GM12878 (cell line): Measurements from ENCODE around the gene STAT4. TPM values are rescaled to one million over a fixed set of nuclear protein-coding genes. Genes with fewer than 3 reads are reported as not detected.

Source experiments
- ATAC-seq: fragments of 200-7000 bp; cut with Tn5 transposase; 3 replicates; pipeline ENCODE4 v1.9.1; 2020; ENCODE audit warnings: mild to moderate bottlenecking, moderate library complexity
- BruUV-seq: library from RNA; stranded (reverse); fragments of 400-500 nt; replicated peaks from 2 replicates; lab custom pipeline; 2021; lab: Mats Ljungman, UMichigan
- CTCF ChIA-PET: fragments of 300-600 bp; sonication (Branson Sonifier 250); formaldehyde crosslinking; extraction: SDS; loops from one replicate; lab custom pipeline; 2021; ENCODE audit warnings: inconsistent platforms; lab: Yijun Ruan, JAX
- POLR2A ChIA-PET: fragments of 350-600 bp; formaldehyde crosslinking; extraction: SDS; loops from one replicate; lab custom pipeline; 2021; ENCODE audit warnings: inconsistent platforms; lab: Charles Lee
- RAD21 ChIA-PET: fragments of 300-600 bp; sonication (Branson Sonifier 250); formaldehyde crosslinking; loops from one replicate; lab custom pipeline; 2023; ENCODE audit warnings: antibody characterized with exemption; ENCODE audit not compliant: unreplicated experiment; lab: Charles Lee
- SMC1A ChIA-PET: fragments of 300-600 bp; sonication (Branson Sonifier 250); formaldehyde crosslinking; loops from one replicate; lab custom pipeline; 2023; ENCODE audit not compliant: unreplicated experiment, uncharacterized antibody; lab: Charles Lee
- DNase-seq: peaks from one replicate; pipeline ENCODE4 v3.0.0-alpha.2; 2011; ENCODE audit warnings: low read depth, low spot score
- FAIRE-seq: peaks from 3 replicates; lab custom pipeline; 2011; peaks lifted over from hg19 to GRCh38; lab: Jason Lieb, UNC
- H2AFZ ChIP-seq: 2 replicates; pipeline ENCODE4 v1.6.0; 2011; ENCODE audit warnings: low read depth, low read length, control low read depth; ENCODE audit not compliant: control insufficient read depth
- H3K27ac ChIP-seq: 2 replicates; pipeline ENCODE4 v1.5.1; 2011; ENCODE audit warnings: control low read depth; ENCODE audit not compliant: control insufficient read depth, insufficient read depth
- H3K27me3 ChIP-seq, 2 experiments: replicated peaks in 1 of 2; 2 replicates each; pipeline versions ENCODE4 v1.6.0 to v1.6.1; 2011; ENCODE audit warnings: low read length in 1 of 2; ENCODE audit not compliant: control insufficient read depth in 2 of 2, insufficient read depth in 2 of 2
- H3K36me3 ChIP-seq, 2 experiments: 2 replicates each; pipeline ENCODE4 v1.5.1; 2011; ENCODE audit warnings: low read length in 1 of 2; ENCODE audit not compliant: control insufficient read depth in 2 of 2, insufficient read depth in 2 of 2
- H3K4me1 ChIP-seq: 2 replicates; pipeline ENCODE4 v1.6.1; 2011; ENCODE audit warnings: mild to moderate bottlenecking, low read length, moderate library complexity, mixed read lengths; ENCODE audit not compliant: control insufficient read depth, insufficient read depth
- H3K4me2 ChIP-seq: 2 replicates; pipeline ENCODE4 v1.6.0; 2011; ENCODE audit warnings: control low read depth; ENCODE audit not compliant: control insufficient read depth, insufficient read depth
- H3K4me3 ChIP-seq: fragments of 200-600 bp; sonication (generic); 2 replicates; pipeline ENCODE4 v1.5.1; 2016
- H3K79me2 ChIP-seq: 2 replicates; pipeline ENCODE4 v1.6.0; 2011; ENCODE audit warnings: low read length; ENCODE audit not compliant: control insufficient read depth, insufficient read depth
- H3K9ac ChIP-seq: 2 replicates; pipeline ENCODE4 v1.8.0; 2011; ENCODE audit warnings: low read length, control low read depth, mixed read lengths; ENCODE audit not compliant: control insufficient read depth, insufficient read depth
- H3K9me3 ChIP-seq: replicated peaks from 3 replicates; pipeline ENCODE4 v1.5.1; 2011; ENCODE audit warnings: mild to moderate bottlenecking, low read length; ENCODE audit not compliant: control insufficient read depth, insufficient read depth
- H4K20me1 ChIP-seq: 2 replicates; pipeline ENCODE4 v1.6.0; 2011; ENCODE audit not compliant: control insufficient read depth, insufficient read depth
- E2F4 ChIP-seq: IDR thresholded peaks from 2 replicates; pipeline ENCODE4 v1.6.1; 2012; ENCODE audit warnings: low read depth, low read length, improper control_type of control experiment
- FOS ChIP-seq: IDR thresholded peaks from 3 replicates; pipeline ENCODE4 v1.6.1; 2011; ENCODE audit warnings: borderline replicate concordance; ENCODE audit not compliant: insufficient read length; ENCODE audit errors: extremely low read depth
- IRF4 ChIP-seq: IDR thresholded peaks from 2 replicates; pipeline ENCODE4 v1.6.1; 2011; ENCODE audit warnings: low read depth, low read length
- JUND ChIP-seq: IDR thresholded peaks from 2 replicates; pipeline ENCODE4 v1.6.1; 2012; ENCODE audit warnings: low read depth, mild to moderate bottlenecking, low read length, improper control_type of control experiment, moderate library complexity
- LARP7 ChIP-seq: fragments of 450-650 bp; IDR thresholded peaks from 2 replicates; pipeline ENCODE4 v1.6.1; 2017; ENCODE audit warnings: mild to moderate bottlenecking
- MLLT1 ChIP-seq: fragments of 450-650 bp; IDR thresholded peaks from 2 replicates; pipeline ENCODE4 v1.6.1; 2016; ENCODE audit warnings: mild to moderate bottlenecking
- MTA3 ChIP-seq: IDR thresholded peaks from 2 replicates; pipeline ENCODE4 v1.6.1; 2012; ENCODE audit warnings: low read length, inconsistent platforms, borderline replicate concordance
- PBX3 ChIP-seq: IDR thresholded peaks from 2 replicates; pipeline ENCODE4 v1.6.1; 2011; ENCODE audit warnings: mild to moderate bottlenecking, low read depth, low read length, moderate library complexity; ENCODE audit not compliant: insufficient replicate concordance
- POLR2AphosphoS2 ChIP-seq: IDR thresholded peaks from 2 replicates; pipeline ENCODE4 v1.6.1; 2011; ENCODE audit warnings: low read depth, mild to moderate bottlenecking, low read length, improper control_type of control experiment, moderate library complexity
- RCOR1 ChIP-seq: conservative IDR thresholded peaks from 2 replicates; pipeline ENCODE4 v1.6.1; 2012; ENCODE audit warnings: low read depth, low read length, improper control_type of control experiment
- TARDBP ChIP-seq: IDR thresholded peaks from 2 replicates; pipeline ENCODE4 v1.6.1; 2016; ENCODE audit warnings: borderline replicate concordance
- WGBS: methylation state at CpG from one replicate; pipeline ENCODE4 v1.1.6; 2016; ENCODE audit warnings: low lambda C conversion rate; ENCODE audit not compliant: insufficient replicate concordance, insufficient coverage; ENCODE audit errors: missing lambda C conversion rate; 5-methylcytosine and 5-hydroxymethylcytosine counted together
- in situ Hi-C: fragments of 300-500 bp; cut with MboI; formaldehyde crosslinking; loops from 9 replicates; pipeline ENCODE4 v1.14.3; 2018; ENCODE audit warnings: mixed read lengths
- intact Hi-C: fragments of 100-400 bp; cut with micrococcal nuclease; formaldehyde crosslinking; loops from one replicate; pipeline ENCODE4 v1.14.2; 2022; ENCODE audit not compliant: unreplicated experiment
- polyA plus RNA-seq, 11 experiments: library from polyadenylated mRNA; depleted of rRNA in 4 of 11; unstranded in 6 of 11; stranded (reverse) in 5 of 11; fragments of >200 nt; fragmentation: Nextera tagmentation in 4 of 11; fragmentation: Illumina TruSeq in 1 of 11; extraction: Ambion mirVana in 4 of 11; extraction: Trizol in 1 of 11; gene quantifications; 1 replicate in 1 of 11; 2 replicates in 10 of 11; pipeline versions ENCODE4 v1.2.1 to v1.2.3, GENCODE V29; 2011 to 2016; ENCODE audit warnings: inconsistent platforms in 2 of 11, missing spikeins in 2 of 11, low read depth in 1 of 11
- total RNA-seq, 4 experiments: library from RNA; depleted of rRNA in 3 of 4; stranded (reverse); fragments of >200 nt in 3 of 4; fragmentation: Illumina TruSeq in 1 of 4; extraction: Trizol in 1 of 4; gene quantifications; 2 replicates each; pipeline versions ENCODE4 v1.2.1 to v1.2.3, GENCODE V29; 2013 to 2021
- TF ChIP-seq, protein P1 (sequence below): IDR thresholded peaks from 2 replicates; pipeline ENCODE4 v1.6.1; 2011; ENCODE audit warnings: borderline replicate concordance, low read depth, mild to moderate bottlenecking, moderate library complexity, mixed read lengths, low read length; ENCODE audit not compliant: insufficient read depth; ENCODE audit errors: extremely low read length

STAT4 gene
- total and polyA plus RNA-seq, 10 of the 15 experiments (the other 5 are each of a cell fraction or from before 2014, with no cell fraction given): 3.1 to 9.3 (median 7.1) TPM

DNA sequence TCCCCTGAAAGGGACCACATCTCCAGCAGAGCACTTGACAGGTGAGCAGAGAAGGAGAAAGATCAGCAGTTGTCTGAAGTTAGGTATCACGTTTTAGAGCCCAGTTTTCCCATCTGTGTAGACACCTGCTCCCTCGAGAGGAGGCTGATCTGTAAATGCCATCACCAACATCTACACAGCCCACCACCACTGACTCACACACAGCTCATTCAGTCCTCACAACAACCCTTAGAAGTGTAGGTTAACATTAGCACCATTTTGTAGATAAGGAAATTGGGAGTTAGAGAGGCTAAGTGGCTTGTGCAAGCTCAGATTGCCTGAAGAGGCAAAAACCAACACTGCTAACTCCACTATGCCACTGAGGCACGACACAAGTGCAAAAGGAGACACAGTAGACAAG is 99.6 kb downstream of the STAT4 start:
- in situ Hi-C loops (loop anchor here (5.0 to 10.0 kb wide), 2 partner anchors 101 to 474 kb away; partner anchors contain the start of gene STAT4), intact Hi-C loops (loop anchor here (10.0 kb wide), 1 partner anchor 254 kb away; no protein-coding TSS in a partner anchor)
- Histone ChIP-seq H3K4me1 (peaks cover 6% of the 10 kb centered on the region), H3K27me3 (no peaks in the 10 kb centered on the region), H3K36me3 (no peaks in the 10 kb centered on the region), H3K4me2 (no peak overlapping the region), H2AFZ (no peak overlapping the region), H3K9ac (no peak overlapping the region), H3K27ac (no peak overlapping the region), H3K9me3 (no peaks in the 10 kb centered on the region), H3K79me2 (no peaks in the 10 kb centered on the region), H4K20me1 (no peaks in the 10 kb centered on the region), H3K4me3 (no peak overlapping the region)
- no peak for FAIRE-seq
- DNase-seq: no peak
- POLR2A ChIA-PET: interaction anchor here (0.7 to 2.6 kb wide), 3 partner anchors 39 to 104 kb away, joined by 3 to 13 read pairs (median 3); no protein-coding TSS in a partner anchor
- no peak for ATAC-seq
- TF ChIP-seq FOS (no peak), E2F4 (no peak), MLLT1 (no peak), IRF4 (no peak), MTA3 (no peak), POLR2AphosphoS2 (no peak), TARDBP (no peak), PBX3 (no peak), RCOR1 (no peak), LARP7 (no peak), JUND (no peak)
- TF ChIP-seq, protein P1, sequence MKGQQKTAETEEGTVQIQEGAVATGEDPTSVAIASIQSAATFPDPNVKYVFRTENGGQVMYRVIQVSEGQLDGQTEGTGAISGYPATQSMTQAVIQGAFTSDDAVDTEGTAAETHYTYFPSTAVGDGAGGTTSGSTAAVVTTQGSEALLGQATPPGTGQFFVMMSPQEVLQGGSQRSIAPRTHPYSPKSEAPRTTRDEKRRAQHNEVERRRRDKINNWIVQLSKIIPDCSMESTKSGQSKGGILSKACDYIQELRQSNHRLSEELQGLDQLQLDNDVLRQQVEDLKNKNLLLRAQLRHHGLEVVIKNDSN: no peak
- SMC1A ChIA-PET: interaction anchor here (0.7 to 8.2 kb wide), 24 partner anchors 8 to 501 kb away, joined by 3 to 393 read pairs (median 6); partner anchors contain the start of gene STAT4
- 25% methylated on average over 3 of the region's 3 CpGs for WGBS
- CTCF ChIA-PET: interaction anchor here (0.5 to 9.4 kb wide), 32 partner anchors 11 to 1804 kb away, joined by 3 to 659 read pairs (median 8); partner anchors contain the start of gene STAT4
- RAD21 ChIA-PET: interaction anchor here (0.9 to 8.3 kb wide), 15 partner anchors 10 to 267 kb away, joined by 3 to 324 read pairs (median 4); partner anchors contain the start of gene STAT4
- BruUV-seq: no TSS peak
